Peyer's patch (tissue), 4 donors: Measurements from ENCODE around the gene CD6. TPM values are rescaled to one million over a fixed set of nuclear protein-coding genes. Genes with fewer than 3 reads are reported as not detected.

Source experiments
- DNase-seq, 3 donors: peaks; one replicate each; pipeline ENCODE4 v3.0.0-alpha.2; 2017 to 2019
- H3K27ac ChIP-seq, 4 donors: fragments of 200-600 bp; sonication (generic); one replicate each; pipeline ENCODE4 v1.5.1; 2016 to 2019
- H3K27me3 ChIP-seq, 2 donors: fragments of 200-600 bp; sonication (generic); one replicate each; pipeline ENCODE4 v1.5.1; 2019
- H3K36me3 ChIP-seq, 3 donors: fragments of 200-600 bp; sonication (generic); one replicate each; pipeline ENCODE4 v1.5.1; 2016 to 2019
- H3K4me1 ChIP-seq, 4 donors: fragments of 200-600 bp; sonication (generic); one replicate each; pipeline ENCODE4 v1.5.1; 2016 to 2019
- H3K4me3 ChIP-seq, 4 donors: fragments of 200-600 bp; sonication (generic); 1 replicate in 3 of 4; 2 replicates in 1 of 4; pipeline ENCODE4 v1.5.1; 2016 to 2019; ENCODE audit warnings: mild to moderate bottlenecking in 1 of 4
- H3K9me3 ChIP-seq, 4 donors: fragments of 200-600 bp; sonication (generic); one replicate each; pipeline ENCODE4 v1.5.1; 2016 to 2019; ENCODE audit warnings: mild to moderate bottlenecking in 1 of 4
- POLR2A ChIP-seq, 2 donors: fragments of 450-650 bp; IDR thresholded peaks; one replicate each; pipeline ENCODE4 v1.5.1; 2017; ENCODE audit warnings: antibody characterized with exemption in 2 of 2, mild to moderate bottlenecking in 2 of 2, moderate library complexity in 2 of 2
- total RNA-seq, 4 donors: library from RNA; depleted of rRNA; stranded (reverse); fragments of >200 nt; gene quantifications; one replicate each; pipeline ENCODE4 v1.1.0, GENCODE V29; 2016
- TF ChIP-seq, protein P1 (sequence below), 6 experiments: fragments of 450-650 bp in 4 of 6; fragments of 200-600 bp in 2 of 6; sonication (generic) in 1 of 6; IDR thresholded peaks; one replicate each; pipeline ENCODE4 v1.5.1; 2017 to 2019; ENCODE audit warnings: antibody characterized with exemption in 6 of 6, mild to moderate bottlenecking in 3 of 6, moderate library complexity in 1 of 6

The CD6 gene
- total RNA-seq, 4 donors from 2014 or later = 3.3 to 15.7 (median 4.7) TPM

DNA sequence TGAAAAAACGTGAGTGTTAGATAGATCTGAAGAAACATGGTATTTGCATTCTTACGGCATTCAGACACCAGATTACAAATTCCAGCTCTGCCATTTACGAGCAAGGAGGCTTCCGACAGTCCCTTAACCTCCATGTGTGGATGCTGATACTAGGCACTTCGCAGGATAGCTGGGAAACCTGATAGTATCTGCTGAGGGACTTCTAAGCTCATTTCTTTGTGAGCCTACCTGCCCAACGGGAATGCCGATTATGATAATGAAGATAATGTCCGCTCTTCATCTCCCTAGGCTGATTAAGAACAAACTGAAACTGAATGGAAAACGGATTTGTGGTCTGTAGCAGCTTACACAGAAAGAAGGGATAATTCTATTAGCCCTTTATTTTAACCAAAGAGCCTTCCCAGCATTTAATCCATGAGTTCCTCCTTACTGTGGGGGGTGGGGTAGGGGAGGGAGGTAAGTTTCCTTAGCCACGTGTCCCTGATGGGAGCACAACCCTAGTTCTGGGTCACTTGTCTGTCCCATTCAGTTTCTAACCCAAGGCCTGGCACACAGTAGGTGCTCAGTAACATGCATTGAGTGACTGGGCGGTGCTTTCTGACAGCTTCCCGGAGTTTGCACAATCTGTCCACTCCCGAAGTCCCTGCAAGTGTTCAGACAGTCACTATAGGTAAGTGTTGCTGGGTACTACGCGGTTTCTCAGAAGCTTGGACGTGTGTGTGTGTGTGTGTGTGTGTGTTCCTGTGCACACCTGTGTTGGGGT, 39.2 kb downstream of the CD6 start:
- no peak for TF ChIP-seq POLR2A (IDR thresholded peaks at IDR 0.05)
- TF ChIP-seq, protein P1, sequence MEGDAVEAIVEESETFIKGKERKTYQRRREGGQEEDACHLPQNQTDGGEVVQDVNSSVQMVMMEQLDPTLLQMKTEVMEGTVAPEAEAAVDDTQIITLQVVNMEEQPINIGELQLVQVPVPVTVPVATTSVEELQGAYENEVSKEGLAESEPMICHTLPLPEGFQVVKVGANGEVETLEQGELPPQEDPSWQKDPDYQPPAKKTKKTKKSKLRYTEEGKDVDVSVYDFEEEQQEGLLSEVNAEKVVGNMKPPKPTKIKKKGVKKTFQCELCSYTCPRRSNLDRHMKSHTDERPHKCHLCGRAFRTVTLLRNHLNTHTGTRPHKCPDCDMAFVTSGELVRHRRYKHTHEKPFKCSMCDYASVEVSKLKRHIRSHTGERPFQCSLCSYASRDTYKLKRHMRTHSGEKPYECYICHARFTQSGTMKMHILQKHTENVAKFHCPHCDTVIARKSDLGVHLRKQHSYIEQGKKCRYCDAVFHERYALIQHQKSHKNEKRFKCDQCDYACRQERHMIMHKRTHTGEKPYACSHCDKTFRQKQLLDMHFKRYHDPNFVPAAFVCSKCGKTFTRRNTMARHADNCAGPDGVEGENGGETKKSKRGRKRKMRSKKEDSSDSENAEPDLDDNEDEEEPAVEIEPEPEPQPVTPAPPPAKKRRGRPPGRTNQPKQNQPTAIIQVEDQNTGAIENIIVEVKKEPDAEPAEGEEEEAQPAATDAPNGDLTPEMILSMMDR (IDR thresholded peaks at IDR 0.05) = no peak
- Histone ChIP-seq H3K4me1 (peaks cover 0 to 19% (median 5%) of the 10 kb centered on the region in 4 donors), H3K27ac (no peak overlapping the region), H3K27me3 (no peaks in the 10 kb centered on the region), H3K36me3 (no peaks in the 10 kb centered on the region), H3K9me3 (no peaks in the 10 kb centered on the region), H3K4me3 (no peak overlapping the region)
- no peak for DNase-seq

DNA sequence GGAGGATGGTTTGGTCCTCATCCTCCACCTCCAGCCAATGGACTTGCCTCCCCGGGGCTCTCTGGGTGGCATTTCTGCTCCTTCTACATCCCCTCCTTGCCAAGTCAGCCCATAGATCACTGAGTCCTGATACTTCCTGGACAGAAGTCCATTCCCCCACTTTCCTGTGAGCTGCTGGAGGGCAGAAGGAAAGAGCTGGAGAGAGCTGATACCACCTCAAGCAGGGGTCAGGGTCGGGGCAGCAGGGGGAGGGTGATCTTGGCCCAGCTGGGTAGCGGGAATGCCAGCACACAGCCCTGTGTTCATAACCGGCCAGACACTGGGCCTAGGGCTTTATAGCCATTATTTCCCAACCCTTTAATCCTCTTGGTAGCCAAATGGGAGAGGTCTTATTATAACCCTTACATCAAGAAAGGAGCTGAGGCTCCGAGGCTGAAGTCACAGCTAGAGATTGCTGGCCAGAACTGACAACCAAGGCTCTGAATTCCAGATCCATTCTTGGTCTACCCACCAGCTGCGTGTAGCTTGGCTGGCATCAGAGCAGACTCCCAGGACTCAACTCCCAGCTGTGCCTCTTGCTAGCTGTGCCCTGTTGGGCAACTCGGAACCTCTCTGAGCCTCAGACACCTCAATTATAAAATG, 39.9 kb downstream of the CD6 start:
- H3K4me1 ChIP-seq = peaks cover 0 to 19% (median 5%) of the 10 kb centered on the region in 4 donors
- H3K27me3 ChIP-seq = no peaks in the 10 kb centered on the region
- no peak for TF ChIP-seq POLR2A (IDR thresholded peaks at IDR 0.05)
- TF ChIP-seq, protein P1 (IDR thresholded peaks at IDR 0.05) = no peak
- no peaks in the 10 kb centered on the region for H3K36me3 ChIP-seq
- no peak for DNase-seq
- H3K4me3 ChIP-seq = no peak overlapping the region
- no peak overlapping the region for H3K27ac ChIP-seq
- H3K9me3 ChIP-seq = no peaks in the 10 kb centered on the region

DNA sequence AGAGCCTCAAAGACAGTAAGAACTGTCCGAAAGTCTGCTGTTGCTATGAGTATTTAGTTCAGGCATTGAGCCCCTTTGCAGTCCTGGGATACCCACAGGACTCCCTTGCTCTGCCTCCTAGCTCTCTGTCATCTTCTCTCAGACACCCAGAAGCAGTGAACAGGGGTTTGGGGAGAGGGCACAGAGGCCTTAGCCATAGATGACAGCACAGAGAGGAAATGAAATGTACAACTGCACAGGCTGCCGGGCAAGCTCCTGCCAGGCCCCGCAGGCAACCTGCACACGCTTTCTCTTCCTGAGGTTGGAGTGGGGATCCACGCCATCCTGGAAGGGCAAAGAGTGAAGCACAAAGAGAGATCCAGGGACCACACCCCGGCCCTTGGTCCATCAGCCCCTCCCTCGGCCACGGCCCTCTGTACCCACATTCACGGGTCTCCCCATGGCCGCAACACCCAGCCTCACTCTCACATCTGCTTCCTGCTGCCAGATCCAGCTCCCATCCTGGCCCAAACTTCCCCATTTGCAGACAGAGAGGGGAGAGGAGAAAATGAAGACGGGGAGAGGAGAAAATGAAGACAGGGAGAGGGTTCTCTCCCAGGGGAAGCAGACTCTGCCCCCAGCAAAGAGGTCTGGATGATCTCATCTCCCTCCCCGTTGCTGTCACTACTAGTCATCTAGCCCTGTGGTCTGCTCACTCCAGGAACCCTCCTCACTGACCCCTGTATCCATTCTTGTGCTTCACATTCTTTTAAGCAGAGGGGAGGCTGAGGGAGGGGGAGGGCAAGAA, 40.7 kb downstream of the CD6 start:
- DNase-seq = no peak
- peaks cover 0 to 15% (median 5%) of the 10 kb centered on the region in 4 donors for H3K4me1 ChIP-seq
- H3K27me3 ChIP-seq = no peaks in the 10 kb centered on the region
- H3K27ac ChIP-seq = no peak overlapping the region
- H3K36me3 ChIP-seq = no peaks in the 10 kb centered on the region
- TF ChIP-seq POLR2A (IDR thresholded peaks at IDR 0.05) = no peak
- TF ChIP-seq, protein P1 (IDR thresholded peaks at IDR 0.05) = no peak
- no peaks in the 10 kb centered on the region for H3K9me3 ChIP-seq
- no peak overlapping the region for H3K4me3 ChIP-seq

DNA sequence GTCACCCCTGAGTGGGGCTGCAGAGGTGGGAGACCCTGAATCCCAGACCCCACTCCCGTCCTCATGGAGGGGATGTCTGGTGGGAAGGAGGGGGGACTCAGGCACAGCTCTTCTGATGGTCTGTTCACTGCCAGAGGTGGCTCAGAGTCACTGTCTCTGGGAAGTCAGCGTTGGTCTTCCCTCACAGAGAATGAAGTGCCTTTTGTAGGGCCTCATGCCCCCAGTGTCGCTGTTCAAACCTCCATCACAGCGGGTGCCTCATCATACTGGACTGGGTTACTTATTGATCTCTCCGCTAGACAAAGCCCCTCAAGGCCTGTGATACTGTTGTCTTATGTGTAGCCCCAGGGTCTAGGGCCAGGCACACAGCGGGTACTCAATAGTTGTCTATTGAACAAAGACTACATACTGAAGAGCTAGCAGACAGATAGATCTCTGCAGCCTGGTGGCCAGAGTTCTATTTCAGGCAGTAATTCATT, 41.3 kb downstream of the CD6 start:
- DNase-seq = no peak
- Histone ChIP-seq H3K4me1 (peaks cover 0 to 9% (median 2%) of the 10 kb centered on the region in 4 donors), H3K36me3 (no peaks in the 10 kb centered on the region), H3K27ac (no peak overlapping the region), H3K27me3 (no peaks in the 10 kb centered on the region), H3K9me3 (no peaks in the 10 kb centered on the region), H3K4me3 (no peak overlapping the region)
- TF ChIP-seq POLR2A (IDR thresholded peaks at IDR 0.05) = no peak
- TF ChIP-seq, protein P1 (IDR thresholded peaks at IDR 0.05) = no peak

DNA sequence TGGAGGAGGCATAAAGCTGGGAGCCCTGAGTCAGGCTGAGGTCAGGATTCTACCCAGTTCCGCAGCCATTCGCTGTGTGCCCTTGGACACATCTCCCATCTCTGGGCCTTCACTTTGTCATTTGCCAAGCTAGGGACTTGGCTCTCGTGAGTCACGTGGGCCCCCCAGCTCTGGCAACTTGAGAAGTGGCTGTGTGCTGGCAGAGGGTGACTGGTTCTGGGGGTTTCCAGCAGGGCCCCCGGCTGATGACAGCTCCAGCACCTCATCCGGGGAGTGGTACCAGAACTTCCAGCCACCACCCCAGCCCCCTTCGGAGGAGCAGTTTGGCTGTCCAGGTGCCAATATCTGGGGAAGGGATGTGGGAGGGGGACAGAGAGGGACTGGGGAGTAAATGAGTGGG, 46.6 kb downstream of the CD6 start:
- H3K27me3 ChIP-seq = no peaks in the 10 kb centered on the region
- peaks cover 0 to 18% (median 8%) of the 10 kb centered on the region in 4 donors for H3K4me1 ChIP-seq
- H3K4me3 ChIP-seq = no peak overlapping the region
- no peaks in the 10 kb centered on the region for H3K36me3 ChIP-seq
- no peaks in the 10 kb centered on the region for H3K9me3 ChIP-seq
- H3K27ac ChIP-seq = no peak overlapping the region
- TF ChIP-seq POLR2A (IDR thresholded peaks at IDR 0.05) = no peak
- TF ChIP-seq, protein P1 (IDR thresholded peaks at IDR 0.05) = no peak
- DNase-seq = no peak
